HG03469 (cell line): ENCODE data around the gene GIMAP2.

Experiments
- ATAC-seq: cut with Tn5 transposase; IDR thresholded peaks from one replicate; pipeline ENCODE4 v1.9.1; 2021; ENCODE audit warnings: mild to moderate bottlenecking, moderate library complexity, moderate number of reproducible peaks; ENCODE audit not compliant: unreplicated experiment

Gene GIMAP2

DNA sequence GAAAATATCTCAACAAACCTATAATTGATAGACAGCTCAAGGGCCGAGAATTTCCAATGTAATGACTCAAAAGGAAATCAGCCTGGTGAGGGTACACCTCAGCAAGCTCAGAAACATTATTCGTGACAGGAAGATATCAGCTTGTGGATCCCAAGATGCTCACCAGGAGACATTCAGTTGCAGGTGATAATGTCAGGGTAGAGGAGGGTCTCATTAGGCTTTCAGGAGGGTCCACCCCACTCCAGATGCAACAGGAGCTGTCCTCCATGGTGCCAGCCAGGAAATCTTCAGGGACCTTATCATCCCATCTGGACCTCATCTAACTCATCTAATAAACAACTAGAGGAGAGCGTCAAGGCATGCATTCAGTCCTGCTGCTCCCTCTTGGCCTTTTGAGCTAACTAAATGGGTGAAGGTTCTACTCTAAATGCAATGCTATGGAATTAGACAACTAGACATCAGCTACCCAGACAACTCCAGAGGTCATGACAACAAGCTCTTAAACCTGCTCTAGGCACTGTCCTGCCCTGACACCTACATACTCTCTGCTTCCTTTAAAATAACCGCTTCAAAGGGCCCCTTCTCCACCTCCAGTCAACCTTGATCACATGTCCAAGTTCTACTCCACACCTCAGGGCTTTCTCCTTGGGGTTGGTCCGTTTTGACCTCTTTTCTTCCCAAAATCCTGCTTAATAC, 47.4 kb downstream of the GIMAP2 start:
- ATAC-seq, result no peak

DNA sequence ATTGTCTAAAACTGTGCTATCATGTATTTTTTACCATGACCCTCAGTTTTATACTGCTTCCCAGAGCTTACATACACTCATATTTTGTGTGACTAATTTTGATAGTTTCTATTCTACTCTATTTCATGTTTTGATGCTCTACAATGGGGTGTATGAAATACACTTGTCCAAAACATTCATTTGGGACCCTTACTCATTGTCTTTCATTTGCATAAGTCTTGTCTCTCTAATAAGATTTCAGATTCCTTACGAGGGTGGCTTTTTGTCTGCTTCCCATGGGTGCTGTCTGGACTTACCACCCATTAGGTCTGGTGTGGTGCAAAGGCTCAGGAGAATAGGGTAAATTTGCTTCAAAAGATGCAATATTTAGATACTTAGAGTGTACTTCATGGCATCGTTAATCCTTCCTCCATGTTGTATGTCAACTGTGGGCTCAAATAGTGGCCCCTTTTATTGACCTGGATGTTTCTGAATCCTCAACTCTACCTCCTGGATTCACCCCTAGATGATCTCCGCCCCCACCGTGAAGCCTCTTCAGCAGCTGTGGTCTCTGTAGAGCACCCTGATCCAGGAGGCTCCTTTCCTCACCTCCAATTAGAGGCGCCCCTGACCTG, 48.1 kb downstream of the GIMAP2 start:
- ATAC-seq, result no peak

DNA sequence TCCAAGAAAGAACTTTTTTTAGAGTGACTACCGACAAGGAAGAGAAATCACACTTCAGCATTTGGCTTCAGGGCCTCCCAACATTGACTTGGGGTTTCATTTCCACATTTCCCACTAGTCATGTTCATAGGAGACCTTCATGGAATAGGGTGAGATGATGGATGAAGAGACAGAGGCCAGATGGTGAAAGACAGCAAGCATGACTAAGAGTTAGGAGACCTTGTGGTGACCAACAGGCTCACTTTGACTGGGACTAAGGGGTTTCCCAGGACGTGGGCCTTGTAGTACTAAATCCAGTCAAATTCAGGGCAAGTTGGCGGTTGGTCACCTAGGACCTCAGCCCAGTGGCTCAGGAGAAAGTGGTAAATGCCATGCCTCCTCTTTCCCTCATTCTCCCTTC, 48.7 kb downstream of the GIMAP2 start:
- no peak for ATAC-seq

DNA sequence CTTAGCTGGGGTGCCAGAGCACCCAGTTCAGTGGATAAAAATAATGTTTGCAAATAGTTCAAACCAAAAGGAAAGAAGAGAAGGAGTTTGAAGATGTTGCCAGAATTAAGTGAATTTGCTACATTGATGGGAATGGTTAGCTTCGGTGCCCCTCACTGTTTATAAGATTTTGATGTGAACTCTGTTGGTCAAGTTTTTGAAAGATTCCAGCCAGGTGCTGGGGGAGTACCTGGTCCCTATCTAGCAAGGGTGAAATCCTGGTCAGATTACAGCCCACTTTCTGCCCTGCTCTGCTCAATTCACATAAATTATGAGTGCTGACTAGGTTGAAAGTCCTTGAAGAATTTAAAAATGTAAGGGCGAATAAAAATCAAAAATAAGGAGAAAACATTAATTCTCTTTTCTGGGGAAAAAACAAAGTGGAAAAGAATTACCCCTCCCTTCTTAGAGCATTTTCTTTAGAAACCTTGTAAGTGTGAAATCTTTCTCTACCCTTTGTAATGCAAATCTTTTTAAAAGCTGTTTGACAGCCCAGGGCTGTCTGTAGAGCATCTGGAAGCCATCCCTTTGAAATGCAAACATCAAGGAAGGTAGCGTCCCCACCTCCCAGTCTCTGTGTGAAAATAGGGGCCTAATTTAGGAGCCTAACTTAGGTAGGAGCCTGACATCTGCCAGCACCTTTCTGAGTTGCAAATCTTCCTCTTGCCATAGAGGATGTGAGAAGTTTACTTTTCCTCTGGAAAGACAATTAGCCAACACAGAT, 50.3 kb downstream of the GIMAP2 start:
- ATAC-seq, result no peak

DNA sequence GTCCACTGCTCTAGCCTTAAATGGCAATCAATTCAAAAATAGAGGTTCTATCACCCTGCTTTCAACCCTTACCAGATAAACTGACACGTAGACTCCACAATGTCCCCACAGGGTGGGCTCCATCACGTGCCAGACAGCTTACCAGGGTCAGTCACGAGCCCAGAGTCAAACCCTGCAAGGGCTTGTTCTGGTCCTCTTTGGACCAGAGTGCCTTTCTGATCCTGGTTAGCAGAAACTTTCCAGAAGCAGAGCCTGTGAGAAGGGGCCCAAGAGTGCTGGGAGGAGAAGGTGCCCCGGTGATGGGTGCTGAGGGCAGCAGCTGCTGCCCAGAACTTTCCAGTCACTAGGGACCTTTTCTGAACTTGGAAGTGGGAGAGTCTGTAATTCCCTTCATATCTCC, 51.4 kb downstream of the GIMAP2 start:
- ATAC-seq, result no peak

DNA sequence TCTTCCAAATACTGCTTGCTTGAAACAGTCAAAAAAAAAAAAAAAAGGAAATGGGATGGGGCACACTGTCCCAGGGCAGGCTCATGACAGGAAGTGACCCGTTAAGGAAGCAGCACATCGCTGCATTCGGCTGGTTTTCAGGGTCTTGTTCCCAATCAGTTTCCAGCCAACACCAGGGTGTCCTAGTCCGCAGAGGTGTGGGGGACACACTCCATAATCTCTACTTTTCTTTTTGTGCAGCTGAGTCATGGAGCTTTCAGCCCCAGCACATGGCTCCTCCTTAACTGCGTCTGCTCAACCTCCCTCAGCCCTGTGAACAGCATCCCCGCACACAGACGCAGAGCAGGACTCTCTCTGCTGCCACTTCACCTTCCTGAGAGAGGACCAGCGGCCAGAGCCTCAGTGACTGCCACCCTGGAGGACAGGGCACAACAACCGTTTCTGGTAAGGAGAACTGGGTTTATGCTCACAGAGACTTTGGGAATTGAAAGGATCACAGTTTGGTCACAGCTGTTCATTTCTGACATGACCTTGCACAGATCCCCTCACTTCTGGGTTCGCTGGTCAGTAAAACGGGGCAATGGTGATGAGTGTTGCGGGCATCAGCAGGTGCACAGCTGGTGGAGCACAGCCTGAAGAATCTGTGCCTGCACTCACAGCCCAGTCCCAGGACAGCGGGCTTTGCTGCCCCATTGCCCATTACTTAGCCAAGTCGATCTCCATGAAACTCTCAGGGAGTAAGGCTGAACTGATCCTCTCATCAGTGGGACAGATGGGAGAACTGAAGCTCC, 52.0 kb downstream of the GIMAP2 start, which contains the start of gene GIMAP5:
Gene GIMAP5 (plus strand): TSS at position 154 of the 791 bp plus-strand sequence. CDS start 3,467 bp downstream, outside the sequence.
- ATAC-seq, result no peak

DNA sequence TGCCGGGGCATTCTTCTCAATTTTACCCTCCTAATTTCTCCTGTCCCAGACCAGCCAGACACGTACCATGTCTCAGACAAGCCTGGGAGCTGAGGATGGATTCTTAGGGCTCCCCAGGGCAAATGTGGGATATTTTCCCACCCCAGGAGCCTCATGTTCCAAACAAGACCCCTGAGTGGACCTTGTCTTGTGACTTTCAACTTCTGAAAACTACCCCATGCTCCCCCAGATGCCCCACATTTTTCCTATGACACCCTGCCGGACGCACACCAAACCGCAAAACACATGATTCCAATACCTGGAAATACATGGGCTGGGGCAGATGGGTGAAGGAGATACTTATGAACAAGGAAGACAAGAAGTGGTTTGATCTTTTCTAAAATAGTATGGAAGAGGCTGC, 52.6 kb downstream of the GIMAP2 start:
- no peak for ATAC-seq

DNA sequence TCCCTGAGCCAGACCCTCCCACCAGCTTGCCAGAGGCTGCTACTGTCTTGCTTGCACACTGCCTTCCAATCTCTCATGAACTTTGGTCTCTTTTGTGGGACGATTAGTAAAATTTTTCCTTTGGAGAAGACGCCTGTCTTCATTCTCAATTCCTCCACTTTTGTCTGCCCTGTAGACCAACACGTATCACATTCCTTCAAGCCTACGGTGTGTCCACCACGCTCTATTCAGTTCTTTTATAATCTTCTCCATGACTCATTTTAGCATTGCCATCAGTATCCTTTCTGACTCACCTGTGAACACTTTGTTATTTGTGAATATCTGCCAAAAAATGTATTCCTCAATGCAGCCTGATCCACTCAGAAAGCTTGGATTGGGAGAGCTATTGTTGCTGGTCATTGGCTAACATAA, 53.1 kb downstream of the GIMAP2 start:
- ATAC-seq, result no peak

DNA sequence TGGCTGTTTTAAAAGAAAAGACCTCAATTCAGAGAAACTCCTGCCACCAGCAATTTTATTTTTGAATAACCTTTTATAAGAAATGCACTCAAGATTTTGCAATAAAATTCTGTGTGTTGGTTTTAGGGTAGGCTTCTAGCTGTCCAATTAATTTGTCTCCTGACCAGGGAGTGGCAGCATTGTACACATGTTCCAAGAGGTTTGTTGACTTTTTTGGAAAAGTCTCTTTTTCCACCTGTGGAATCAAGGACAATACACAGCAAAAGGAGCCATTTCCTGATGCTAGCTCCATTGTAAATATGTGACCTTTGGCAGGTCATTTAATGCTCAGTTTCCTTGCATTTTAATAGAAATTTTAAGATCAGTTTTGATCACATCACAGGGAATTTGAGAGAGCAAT, 53.5 kb downstream of the GIMAP2 start:
- ATAC-seq, result no peak

DNA sequence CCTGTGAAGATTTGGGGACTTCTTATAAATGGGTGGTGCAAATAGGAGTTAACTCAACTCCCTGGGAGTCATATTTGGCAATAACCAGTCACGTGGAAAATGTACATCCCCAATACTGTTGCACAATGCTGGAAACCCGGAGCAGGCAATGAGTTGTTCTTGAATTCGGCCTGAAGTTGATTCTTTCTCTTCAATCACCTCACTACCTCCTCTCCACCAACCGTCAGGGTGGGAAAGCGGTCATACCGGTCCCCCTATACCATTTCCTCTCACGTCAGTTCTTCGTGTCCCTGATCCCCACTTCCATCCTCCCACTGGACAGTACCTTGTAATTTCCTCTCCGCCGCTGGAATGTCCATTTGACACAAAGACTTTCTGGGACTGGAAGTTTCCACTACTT, 54.5 kb downstream of the GIMAP2 start:
- ATAC-seq, result no peak

DNA sequence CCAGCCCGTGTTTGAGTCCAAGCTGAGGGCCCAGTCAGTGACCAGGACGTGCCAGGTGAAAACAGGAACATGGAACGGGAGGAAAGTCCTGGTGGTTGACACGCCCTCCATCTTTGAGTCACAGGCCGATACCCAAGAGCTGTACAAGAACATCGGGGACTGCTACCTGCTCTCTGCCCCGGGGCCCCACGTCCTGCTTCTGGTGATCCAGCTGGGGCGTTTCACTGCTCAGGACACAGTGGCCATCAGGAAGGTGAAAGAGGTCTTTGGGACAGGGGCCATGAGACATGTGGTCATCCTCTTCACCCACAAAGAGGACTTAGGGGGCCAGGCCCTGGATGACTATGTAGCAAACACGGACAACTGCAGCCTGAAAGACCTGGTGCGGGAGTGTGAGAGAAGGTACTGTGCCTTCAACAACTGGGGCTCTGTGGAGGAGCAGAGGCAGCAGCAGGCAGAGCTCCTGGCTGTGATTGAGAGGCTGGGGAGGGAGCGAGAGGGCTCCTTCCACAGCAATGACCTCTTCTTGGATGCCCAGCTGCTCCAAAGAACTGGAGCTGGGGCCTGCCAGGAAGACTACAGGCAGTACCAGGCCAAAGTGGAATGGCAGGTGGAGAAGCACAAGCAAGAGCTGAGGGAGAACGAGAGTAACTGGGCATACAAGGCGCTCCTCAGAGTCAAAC, 56.9 kb downstream of the GIMAP2 start:
- ATAC-seq, result no peak
